HG02973 (cell line): ENCODE data around the gene ARHGAP6.

Experiments used
- ATAC-seq: cut with Tn5 transposase; IDR thresholded peaks from one replicate; pipeline ENCODE4 v1.9.1; 2021; ENCODE audit warnings: moderate library complexity; ENCODE audit not compliant: unreplicated experiment

Gene ARHGAP6

DNA sequence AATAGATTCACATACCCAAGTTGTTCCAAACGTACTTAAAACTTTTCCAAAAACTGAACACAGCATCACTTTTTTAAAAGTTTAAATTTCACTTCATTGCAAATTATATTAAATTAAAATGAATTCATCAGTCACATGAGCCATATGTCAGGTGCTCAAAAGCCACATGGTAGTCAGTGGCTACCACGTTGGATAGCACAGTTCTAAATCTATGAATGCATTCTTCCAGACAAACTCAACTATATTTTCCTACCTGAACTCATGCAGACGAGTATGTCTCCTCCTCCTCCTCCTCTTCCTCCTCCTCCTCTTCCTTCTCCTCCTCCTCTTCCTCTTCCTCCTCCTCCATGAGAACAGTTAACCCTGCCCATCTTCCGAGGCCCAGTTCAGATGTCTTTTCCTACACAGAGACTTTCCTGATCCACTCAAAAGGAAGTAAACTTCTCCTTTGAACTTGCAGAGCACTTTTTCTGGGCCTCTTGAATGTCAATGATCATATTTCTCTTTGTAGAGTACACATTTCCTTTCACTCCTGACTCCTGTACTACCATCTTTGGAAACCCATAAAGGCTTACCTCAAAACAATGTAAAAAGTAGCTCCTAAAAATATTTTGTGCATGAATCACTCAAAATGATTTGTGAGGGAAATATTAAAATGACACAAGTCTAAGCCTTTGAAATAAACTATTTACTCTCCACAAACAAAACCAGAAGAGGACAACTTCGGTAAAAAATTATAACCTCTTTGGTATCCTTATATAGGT, 199.9 kb downstream of the ARHGAP6 start:
- no peak for ATAC-seq

DNA sequence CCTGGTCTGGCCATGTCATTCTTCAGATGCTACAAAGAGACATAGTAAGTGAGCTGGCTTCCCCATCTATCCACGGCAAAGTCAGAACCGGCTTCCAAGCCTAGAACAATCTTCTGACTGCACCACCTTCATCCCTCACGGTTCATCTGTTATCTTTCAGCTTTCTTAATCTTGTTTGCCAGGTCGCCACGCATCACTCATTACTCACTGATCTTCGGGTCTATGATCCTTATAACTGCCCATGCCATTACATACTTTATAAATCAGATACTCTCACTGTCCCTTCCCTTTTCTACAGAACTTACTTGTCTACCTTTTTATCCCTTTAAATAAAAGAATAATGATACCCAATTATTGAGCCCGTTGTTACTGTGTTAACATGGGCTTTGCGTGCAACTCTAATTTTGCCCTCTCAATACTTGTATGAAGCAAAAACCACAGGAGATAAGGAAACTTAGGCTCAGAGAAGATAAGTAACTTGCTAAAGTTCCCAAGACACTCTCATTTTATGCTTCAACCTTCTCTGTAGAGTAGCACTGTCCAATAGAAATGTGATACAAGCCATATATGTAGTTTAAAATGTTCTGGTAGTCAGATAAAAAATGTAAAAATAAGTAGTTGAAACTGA, 200.8 kb downstream of the ARHGAP6 start:
- ATAC-seq, result no peak

DNA sequence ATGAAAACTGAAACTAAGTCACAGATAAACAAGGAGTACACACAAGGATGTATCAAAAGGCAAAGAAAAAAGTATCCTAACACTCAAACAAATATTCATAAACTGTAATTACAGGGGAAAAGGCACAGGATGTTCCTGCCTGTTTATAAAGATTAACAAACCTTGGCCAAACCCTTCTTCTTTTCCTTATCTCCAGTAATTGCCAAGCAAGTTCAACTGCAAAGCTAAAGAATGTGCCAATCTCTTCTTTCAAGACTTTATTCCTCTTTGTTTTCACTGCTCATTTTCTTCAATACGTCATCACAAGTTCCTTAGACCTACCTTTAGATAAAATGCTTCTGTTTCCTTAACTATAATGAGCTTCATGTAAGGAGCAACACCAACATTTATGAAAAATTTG, 201.3 kb downstream of the ARHGAP6 start:
- ATAC-seq, result no peak

GRCh38 chrX:11462648-11463047, 203.1 kb downstream of the ARHGAP6 start:
- ATAC-seq, result no peak

- ATAC-seq, result no peak
Measured at GRCh38 chrX:11462136-11462535, 203.6 kb downstream of the ARHGAP6 start.

DNA sequence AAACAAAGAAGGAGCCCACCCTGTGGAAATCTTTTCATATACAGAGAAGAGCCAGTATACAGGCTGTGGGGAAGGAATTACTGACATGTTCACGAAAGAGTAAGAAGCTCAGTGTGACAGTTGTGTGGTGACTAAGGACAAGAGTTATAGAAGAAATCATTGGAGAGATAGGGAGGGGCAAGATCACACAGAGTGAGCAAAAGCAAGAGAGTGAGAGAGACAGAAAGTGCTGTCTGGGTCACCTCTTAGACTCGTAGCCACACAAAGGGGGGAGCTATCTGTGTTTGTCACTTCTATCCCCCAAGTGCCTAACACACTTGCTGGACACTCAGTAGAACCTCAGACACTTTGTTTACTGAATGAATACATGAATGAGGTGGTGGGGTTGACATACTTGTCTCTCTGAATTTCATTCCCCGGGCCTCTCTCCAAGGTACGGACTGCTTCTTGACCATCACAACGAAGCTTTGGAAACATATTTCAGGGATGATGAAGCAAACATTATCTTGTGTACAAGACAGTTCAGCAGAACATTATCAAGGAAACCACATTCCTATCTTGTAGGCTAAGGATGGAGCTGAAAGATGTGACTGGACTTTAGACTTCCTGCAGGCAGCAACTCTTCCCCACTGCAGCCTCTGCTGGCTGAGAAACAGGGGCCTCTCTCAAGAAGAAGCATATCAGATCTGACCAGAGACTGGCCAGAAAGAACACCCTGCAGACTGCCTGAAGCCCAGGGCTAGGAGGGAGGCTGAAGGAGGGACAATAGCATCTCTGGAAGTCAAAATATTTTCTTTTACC, 204.3 kb downstream of the ARHGAP6 start:
- ATAC-seq, result no peak

DNA sequence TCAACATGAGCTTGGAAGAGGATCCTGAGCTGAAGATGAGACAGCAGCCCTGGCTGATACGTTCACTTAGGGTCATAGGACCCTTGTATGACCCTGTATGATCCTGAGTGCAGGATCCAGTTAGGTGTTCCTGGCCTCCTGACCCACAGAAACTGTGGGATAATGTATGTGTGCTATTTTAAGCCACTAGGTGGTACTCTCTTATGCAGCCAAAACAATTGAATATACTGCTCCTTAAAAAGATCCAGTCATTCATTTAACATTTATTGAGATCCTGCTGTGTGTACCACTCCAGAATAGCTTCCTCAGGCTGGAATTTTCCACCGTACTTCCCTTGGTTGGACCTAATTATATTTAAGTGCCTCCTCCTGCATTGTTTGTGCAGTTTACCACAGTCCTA, 205.4 kb downstream of the ARHGAP6 start:
- ATAC-seq, result no peak

DNA sequence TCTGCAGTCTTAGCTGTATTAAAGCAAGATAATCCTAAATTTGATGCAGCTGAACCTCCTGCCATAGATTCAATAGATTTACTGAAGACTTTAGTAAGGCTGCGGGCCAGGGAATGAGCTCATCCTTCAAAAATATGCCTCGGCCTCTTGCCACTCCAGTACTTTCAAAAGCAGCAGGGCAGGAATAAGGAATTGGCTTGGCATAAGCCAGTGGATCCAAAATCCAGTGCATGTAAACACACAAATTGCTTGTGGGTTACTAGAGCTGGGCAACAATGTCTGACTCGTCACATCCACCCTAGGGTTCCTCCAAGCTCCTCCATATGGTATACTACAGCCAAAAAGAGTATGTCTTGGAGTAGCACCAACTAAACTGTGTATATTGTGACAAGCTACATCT, 207.6 kb downstream of the ARHGAP6 start:
- no peak for ATAC-seq

- ATAC-seq, result no peak
Measured at GRCh38 chrX:11451151-11451550, 214.6 kb downstream of the ARHGAP6 start.

GRCh38 chrX:11450354-11450753, 215.4 kb downstream of the ARHGAP6 start:
- ATAC-seq, result no peak

GRCh38 chrX:11449613-11450012, 216.1 kb downstream of the ARHGAP6 start:
- no peak for ATAC-seq

- ATAC-seq, result no peak
Measured at GRCh38 chrX:11447418-11447817, 218.3 kb downstream of the ARHGAP6 start.

DNA sequence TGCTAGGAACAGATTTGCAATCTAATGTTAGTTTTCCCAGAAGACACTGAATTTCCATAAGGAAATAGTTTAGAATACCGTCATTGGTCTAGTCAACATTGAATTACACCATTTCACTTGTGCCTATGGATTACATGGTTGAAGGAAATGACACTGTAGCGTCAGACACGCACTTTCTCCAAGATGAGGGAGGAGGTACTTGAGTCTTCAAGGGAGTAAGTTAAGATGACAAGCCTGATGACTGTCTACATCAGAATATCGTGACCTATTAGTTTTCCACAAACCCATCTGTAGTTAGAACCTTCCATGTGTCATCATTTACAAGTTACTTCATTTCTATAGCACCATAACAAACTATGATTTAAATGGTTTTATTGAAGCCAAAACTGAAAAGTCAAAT, 218.8 kb downstream of the ARHGAP6 start:
- no peak for ATAC-seq

- ATAC-seq, result no peak
Measured at GRCh38 chrX:11446336-11446735, 219.4 kb downstream of the ARHGAP6 start.

DNA sequence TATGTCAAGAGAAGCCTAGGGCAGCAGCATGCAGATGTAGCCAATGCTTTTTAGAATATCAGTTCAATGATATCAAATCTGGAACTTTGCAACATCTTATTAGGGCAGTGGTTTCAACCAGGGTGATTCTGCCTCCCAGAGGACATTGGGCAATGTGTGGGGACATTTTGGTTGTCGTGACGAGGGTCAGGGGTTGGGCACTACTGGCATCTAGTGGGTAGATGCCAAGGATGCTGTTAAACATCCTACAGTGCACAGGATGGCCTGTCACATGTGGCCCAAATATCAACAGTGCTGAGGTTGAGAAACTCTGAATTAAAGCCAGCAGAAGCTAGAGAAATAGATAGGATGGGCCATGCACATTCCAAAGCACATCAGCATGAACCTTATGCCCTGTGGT, 220.2 kb downstream of the ARHGAP6 start:
- no peak for ATAC-seq

DNA sequence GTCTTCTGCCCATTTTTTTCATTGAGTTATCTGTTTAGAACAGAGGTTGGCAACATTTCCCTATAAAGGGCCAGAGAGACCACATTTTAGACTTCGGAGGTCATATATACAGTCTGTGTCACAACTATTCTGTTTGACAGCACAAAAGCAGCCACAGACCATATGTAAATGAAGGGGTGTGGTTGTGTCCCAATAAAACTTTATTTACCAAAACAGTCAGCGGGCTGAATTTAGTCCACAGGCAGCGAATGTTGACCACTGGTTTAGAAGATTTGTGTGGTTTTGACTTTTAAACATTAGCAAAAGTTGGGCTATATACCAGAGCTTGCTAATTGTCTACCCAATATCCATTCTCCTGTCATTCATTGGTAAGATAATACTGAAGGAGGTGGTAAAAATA, 221.7 kb downstream of the ARHGAP6 start:
- no peak for ATAC-seq

DNA sequence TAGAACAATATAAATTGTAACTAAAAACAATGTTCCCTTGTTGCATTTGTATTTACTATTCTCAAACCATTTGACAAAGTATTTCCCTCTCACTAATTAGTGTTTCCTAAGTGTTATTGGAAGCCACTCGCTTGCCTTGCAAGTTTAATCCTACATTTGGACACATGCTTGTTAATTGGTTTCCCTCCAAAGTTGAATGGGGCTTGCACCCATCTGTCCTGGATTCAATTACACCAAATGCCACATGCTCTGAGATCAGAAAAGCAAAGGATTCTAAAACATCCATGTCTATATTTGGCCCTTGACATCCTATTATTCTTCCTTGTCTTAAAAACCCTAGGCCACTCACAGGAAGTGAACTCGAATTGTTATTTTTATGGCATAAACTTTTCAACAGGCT, 225.9 kb downstream of the ARHGAP6 start:
- ATAC-seq, result no peak

- no peak for ATAC-seq
Measured at GRCh38 chrX:11438767-11439166, 227.0 kb downstream of the ARHGAP6 start.

- ATAC-seq, result no peak
Measured at GRCh38 chrX:11438380-11438723, 227.4 kb downstream of the ARHGAP6 start.

- no peak for ATAC-seq
Measured at GRCh38 chrX:11437642-11438379, 227.9 kb downstream of the ARHGAP6 start.

DNA sequence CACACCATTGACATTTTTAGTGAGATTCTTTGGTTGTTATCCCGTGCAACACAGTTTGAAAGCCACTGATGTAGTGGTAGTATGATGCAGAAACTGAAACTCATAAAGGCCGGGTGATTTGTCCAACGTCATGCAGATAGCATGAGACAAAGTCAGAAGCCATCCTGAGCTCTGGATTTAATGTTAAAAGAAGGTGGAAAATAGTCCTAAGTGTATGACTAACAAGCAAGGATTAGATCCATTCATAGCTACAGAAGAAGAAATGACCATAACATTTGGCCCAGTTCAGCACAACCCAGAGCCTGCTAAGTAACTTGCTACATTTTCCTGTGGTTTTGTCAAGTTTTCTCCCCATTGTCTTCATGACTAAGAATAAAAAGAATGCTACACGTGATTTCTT, 230.2 kb downstream of the ARHGAP6 start:
- ATAC-seq, result no peak
